IPS-20b (cell line): ENCODE results near the gene UNCX.
"Not testable (repeated sequence)": the region's sequence is repeated elsewhere in the genome, so short reads cannot be mapped to it uniquely, and the experiment has no call there.

ENCODE experiments used
- H3K27ac ChIP-seq: one replicate; pipeline ENCODE4 v1.5.1; 2013; ENCODE audit warnings: low read length
- H3K27me3 ChIP-seq: 2 replicates; pipeline ENCODE4 v1.6.1; 2013; ENCODE audit warnings: mild to moderate bottlenecking, low read length, inconsistent platforms; ENCODE audit not compliant: insufficient read depth
- H3K36me3 ChIP-seq: 2 replicates; pipeline ENCODE4 v1.6.1; 2013; ENCODE audit warnings: low read depth, mild to moderate bottlenecking, inconsistent platforms, low read length, moderate library complexity; ENCODE audit not compliant: insufficient read depth
- H3K4me1 ChIP-seq: 2 replicates; pipeline ENCODE4 v1.6.1; 2013; ENCODE audit warnings: mild to moderate bottlenecking, control low read depth, inconsistent platforms, low read length, moderate library complexity; ENCODE audit not compliant: insufficient read depth
- H3K4me3 ChIP-seq: 2 replicates; pipeline ENCODE4 v1.5.1; 2013; ENCODE audit warnings: mild to moderate bottlenecking, low read length, inconsistent platforms
- H3K9ac ChIP-seq: 2 replicates; pipeline ENCODE4 v1.6.1; 2013; ENCODE audit warnings: low read depth, mild to moderate bottlenecking, inconsistent platforms, low read length, moderate library complexity
- H3K9me3 ChIP-seq: 2 replicates; pipeline ENCODE4 v1.6.1; 2013; ENCODE audit warnings: mild to moderate bottlenecking, low read depth, low read length, inconsistent platforms; ENCODE audit not compliant: insufficient read depth

UNCX gene

GRCh38 chr7:1269336-1269890, 36.7 kb downstream of the UNCX start:
- H3K4me3 ChIP-seq: no peak overlapping the region

DNA sequence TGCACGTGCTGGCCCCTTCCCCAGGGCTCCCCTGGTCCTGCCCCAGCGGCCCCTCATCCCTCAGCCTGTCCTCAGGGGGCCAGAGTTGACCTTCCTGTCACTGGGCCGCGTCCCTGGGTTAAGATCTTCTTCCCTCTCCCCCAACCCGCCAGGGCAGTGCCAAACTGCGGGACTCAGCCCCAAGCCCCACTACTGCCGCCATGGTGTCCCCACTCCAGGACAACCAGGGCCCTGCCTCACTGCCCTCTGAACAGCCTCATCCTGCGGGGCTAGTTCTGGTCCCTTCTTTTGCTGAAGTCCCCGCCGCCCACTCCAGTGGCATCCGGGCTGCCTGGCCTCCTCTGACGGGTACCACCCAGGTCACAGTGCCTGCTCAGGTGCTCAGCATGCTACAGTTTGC, 37.5 kb downstream of the UNCX start:
- no peak overlapping the region for H3K9ac ChIP-seq
- no peak overlapping the region for H3K27ac ChIP-seq
- H3K4me3 ChIP-seq: no peak overlapping the region
- no peaks in the 10 kb centered on the region for H3K4me1 ChIP-seq
- H3K27me3 ChIP-seq: peaks cover 15% of the 10 kb centered on the region
- H3K9me3 ChIP-seq: peaks cover 2% of the 10 kb centered on the region; the same call in 1 of the 2 replicates
- no peaks in the 10 kb centered on the region for H3K36me3 ChIP-seq

More at GRCh38 chr7:1269336-1269890, 36.7 kb downstream of the UNCX start:
- no peaks in the 10 kb centered on the region for H3K36me3 ChIP-seq
- H3K9me3 ChIP-seq: peaks cover 2% of the 10 kb centered on the region; the same call in 1 of the 2 replicates
- no peak overlapping the region for H3K9ac ChIP-seq
- H3K27ac ChIP-seq: no peak overlapping the region
- H3K27me3 ChIP-seq: peaks cover 15% of the 10 kb centered on the region
- no peaks in the 10 kb centered on the region for H3K4me1 ChIP-seq

- Histone ChIP-seq H3K4me1 (no peaks in the 10 kb centered on the region), H3K36me3 (no peaks in the 10 kb centered on the region), H3K27me3 (peaks cover 6% of the 10 kb centered on the region), H3K9ac (no peak overlapping the region), H3K27ac (no peak overlapping the region), H3K4me3 (no peak overlapping the region), H3K9me3 (peaks cover 2% of the 10 kb centered on the region; the same call in 1 of the 2 replicates)
Observed at GRCh38 chr7:1271046-1271445, 38.4 kb downstream of the UNCX start.

- Histone ChIP-seq H3K36me3 (no peaks in the 10 kb centered on the region), H3K27ac (no peak overlapping the region), H3K27me3 (peaks cover under 1% of the 10 kb centered on the region; the same call in 1 of the 2 replicates)
Observed at GRCh38 chr7:1271656-1272055, 39.0 kb downstream of the UNCX start.

DNA sequence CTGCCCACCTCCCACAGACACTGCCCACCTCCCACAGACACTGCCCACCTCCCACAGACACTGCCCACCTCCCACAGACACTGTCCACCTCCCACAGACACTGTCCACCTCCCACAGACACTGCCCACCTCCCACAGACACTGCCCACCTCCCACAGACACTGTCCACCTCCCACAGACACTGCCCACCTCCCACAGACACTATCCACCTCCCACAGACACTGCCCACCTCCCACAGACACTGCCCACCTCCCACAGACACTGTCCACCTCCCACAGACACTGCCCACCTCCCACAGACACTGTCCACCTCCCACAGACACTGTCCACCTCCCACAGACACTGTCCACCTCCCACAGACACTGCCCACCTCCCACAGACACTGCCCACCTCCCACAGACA, 39.5 kb downstream of the UNCX start:
- not testable (repeated sequence) for H3K9ac ChIP-seq, H3K9me3 ChIP-seq, H3K27ac ChIP-seq, H3K36me3 ChIP-seq, H3K4me3 ChIP-seq, H3K4me1 ChIP-seq, H3K27me3 ChIP-seq

More at GRCh38 chr7:1271656-1272055, 39.0 kb downstream of the UNCX start:
- H3K9ac ChIP-seq: no peak overlapping the region
- H3K9me3 ChIP-seq: peaks cover 2% of the 10 kb centered on the region; the same call in 1 of the 2 replicates
- no peaks in the 10 kb centered on the region for H3K4me1 ChIP-seq
- no peak overlapping the region for H3K4me3 ChIP-seq

DNA sequence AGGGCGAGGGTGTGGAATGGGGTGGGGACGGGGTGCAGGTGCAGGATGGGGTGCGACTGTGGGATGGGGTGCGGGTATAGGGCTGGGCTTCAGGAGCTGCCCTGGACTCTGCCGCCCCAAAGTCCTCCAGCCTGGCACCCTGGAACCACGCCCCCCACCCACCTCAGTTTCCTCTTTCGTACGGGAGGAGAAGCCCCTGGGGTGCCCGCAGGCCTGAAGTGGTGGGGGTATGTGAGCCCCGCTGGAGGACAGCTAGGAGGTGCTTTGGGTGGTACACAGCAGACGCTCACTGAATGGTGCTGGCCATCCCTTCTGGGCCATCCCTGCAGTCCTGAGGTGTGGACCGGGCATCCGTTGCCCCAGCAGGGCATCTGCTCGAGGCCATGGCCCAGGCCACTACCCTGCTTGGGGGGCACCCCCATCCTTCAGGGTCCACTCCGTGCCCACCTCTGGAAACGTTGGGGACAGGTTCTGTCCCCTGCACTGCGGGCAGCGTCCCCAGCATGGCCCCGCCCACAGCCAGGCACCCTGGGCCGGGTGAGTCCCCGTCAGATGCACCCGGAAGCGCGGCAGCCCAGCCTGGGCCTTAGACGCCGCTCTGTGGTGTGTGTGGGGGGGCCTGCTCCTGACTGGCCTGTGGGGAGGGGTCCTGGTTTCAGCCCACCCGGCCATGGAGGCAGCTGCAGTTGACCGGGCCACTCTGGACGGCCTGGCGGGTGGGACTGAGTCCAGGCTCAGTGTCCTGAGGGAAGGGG, 41.6 kb downstream of the UNCX start:
- Histone ChIP-seq H3K36me3 (no peaks in the 10 kb centered on the region), H3K4me1 (no peaks in the 10 kb centered on the region), H3K9ac (no peak overlapping the region), H3K4me3 (no peak overlapping the region), H3K27me3 (no peaks in the 10 kb centered on the region; the same call in 1 of the 2 replicates), H3K27ac (no peak overlapping the region), H3K9me3 (peaks cover 2% of the 10 kb centered on the region; the same call in 1 of the 2 replicates)

DNA sequence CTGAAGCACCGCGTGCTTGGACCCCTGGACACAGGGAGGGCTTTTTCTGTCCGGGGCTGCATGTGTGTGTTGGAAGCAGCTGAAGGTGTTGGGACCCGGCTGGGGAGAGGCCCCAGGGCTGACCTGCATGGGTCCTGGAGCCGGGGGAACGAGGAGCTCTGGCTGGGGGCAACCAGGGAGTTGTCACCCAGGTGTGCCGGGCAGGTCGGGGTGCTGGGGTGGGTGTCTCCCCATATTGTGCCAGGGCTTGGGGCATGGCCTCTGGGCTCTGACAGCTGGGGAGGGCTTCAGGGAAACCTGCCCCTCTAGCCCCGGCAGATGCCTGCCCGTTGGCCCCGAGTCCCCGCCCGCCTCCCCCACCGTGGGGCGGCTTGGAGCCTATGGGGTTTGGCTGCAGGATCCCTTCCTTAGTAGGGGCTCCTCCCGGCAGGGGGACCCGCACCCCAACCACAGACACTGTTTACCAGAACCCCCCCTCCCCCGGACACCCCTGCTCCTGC, 42.3 kb downstream of the UNCX start:
- Histone ChIP-seq H3K27me3 (no peaks in the 10 kb centered on the region; the same call in 1 of the 2 replicates), H3K9me3 (peaks cover 2% of the 10 kb centered on the region; the same call in 1 of the 2 replicates), H3K4me1 (no peaks in the 10 kb centered on the region), H3K4me3 (no peak overlapping the region), H3K36me3 (no peaks in the 10 kb centered on the region), H3K9ac (no peak overlapping the region), H3K27ac (no peak overlapping the region)

- peaks cover 2% of the 10 kb centered on the region; the same call in 1 of the 2 replicates for H3K9me3 ChIP-seq
- H3K4me1 ChIP-seq: no peaks in the 10 kb centered on the region
- no peak overlapping the region for H3K27ac ChIP-seq
- no peaks in the 10 kb centered on the region; the same call in 1 of the 2 replicates for H3K27me3 ChIP-seq
- H3K4me3 ChIP-seq: no peak overlapping the region
- H3K36me3 ChIP-seq: no peaks in the 10 kb centered on the region
- H3K9ac ChIP-seq: no peak overlapping the region
Observed at GRCh38 chr7:1275451-1276381, 43.0 kb downstream of the UNCX start.

DNA sequence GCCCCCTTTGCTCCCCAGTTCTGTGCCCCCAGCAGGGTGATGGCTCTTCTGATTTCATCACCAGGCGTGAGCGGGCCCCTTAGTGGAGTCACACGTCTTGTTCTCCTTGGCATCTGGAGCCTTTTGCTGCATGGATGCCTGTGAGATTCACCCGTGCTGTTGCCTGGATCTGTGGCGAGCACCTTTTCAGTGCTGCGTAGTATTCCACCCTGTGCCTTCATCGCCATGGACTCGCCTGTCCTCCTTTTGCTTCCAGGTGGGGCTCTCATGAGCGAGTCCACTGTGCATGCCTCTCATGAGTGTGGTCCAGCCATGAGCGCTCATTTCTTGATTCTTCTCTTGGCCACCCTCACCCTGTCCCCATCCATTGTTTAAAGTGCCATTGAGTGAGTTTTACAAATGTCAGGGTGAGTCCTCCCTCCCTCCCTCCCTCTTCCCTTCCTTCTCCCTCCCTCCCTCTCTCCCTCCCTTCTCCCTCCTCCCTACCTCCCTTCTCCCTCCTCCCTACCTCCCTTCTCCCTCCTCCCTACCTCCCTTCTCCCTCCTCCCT, 44.0 kb downstream of the UNCX start:
- Histone ChIP-seq H3K4me1 (no peaks in the 10 kb centered on the region), H3K36me3 (no peaks in the 10 kb centered on the region), H3K4me3 (no peak overlapping the region), H3K27me3 (no peaks in the 10 kb centered on the region; the same call in 1 of the 2 replicates), H3K9ac (no peak overlapping the region), H3K27ac (no peak overlapping the region), H3K9me3 (peaks cover 2% of the 10 kb centered on the region; the same call in 1 of the 2 replicates)

DNA sequence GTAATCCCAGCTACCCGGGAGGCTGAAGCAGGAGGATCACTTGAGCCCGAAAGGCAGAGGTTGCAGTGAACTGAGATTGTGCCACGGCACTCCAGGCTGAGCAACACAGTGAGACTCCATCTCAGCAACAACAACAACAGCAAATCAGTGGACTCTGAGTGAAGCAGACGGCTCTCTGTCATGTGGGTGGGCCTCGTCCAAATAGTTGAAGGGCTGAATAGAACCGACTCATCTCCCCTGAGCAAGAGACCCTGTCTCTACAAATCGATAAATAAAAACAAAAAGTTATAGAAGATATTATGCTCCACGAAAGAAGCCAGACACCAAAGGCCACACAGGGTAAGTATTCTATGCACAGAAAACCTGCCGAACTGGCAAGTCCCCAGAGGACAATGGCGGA, 45.9 kb downstream of the UNCX start:
- Histone ChIP-seq H3K9me3 (no peaks in the 10 kb centered on the region), H3K27me3 (no peaks in the 10 kb centered on the region; the same call in 1 of the 2 replicates), H3K9ac (no peak overlapping the region), H3K4me1 (no peaks in the 10 kb centered on the region), H3K4me3 (no peak overlapping the region), H3K36me3 (no peaks in the 10 kb centered on the region), H3K27ac (no peak overlapping the region)

DNA sequence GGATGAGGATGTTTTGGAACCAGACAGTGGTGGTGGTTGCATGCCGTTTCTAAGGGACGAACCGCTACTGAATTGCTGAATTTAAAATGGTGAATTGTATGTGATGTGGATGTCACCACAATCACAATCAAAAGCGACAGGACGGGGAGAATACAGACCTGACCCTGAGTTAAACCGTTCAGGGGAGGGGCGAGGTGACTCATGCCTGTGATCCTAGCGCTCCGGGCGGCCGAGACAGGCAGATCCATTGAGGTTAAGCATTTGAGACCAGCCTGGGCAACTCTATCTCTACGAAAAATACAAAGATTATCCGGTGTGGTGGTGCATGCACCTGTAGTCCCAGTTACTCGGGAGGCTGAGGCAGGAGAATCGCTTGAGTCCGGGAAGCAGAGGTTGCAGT, 46.4 kb downstream of the UNCX start:
- Histone ChIP-seq H3K4me3 (no peak overlapping the region), H3K27ac (no peak overlapping the region), H3K27me3 (no peaks in the 10 kb centered on the region; the same call in 1 of the 2 replicates), H3K9me3 (no peaks in the 10 kb centered on the region), H3K36me3 (no peaks in the 10 kb centered on the region), H3K4me1 (no peaks in the 10 kb centered on the region), H3K9ac (no peak overlapping the region)
